MM.1S (cell line): ENCODE results near the gene CLIP4.

Experiments used
- DNase-seq: peaks from one replicate; pipeline ENCODE4 v3.0.0-alpha.2; 2015
- H2AFZ ChIP-seq: fragments of 300-600 bp; sonication (generic); 2 replicates; pipeline ENCODE4 v1.6.0; 2016; ENCODE audit warnings: antibody characterized with exemption, low read length
- H3F3A ChIP-seq: fragments of 300-600 bp; sonication (generic); 2 replicates; pipeline ENCODE4 v1.6.1; 2016; ENCODE audit warnings: mild to moderate bottlenecking, antibody characterized with exemption, low read length, moderate library complexity, mixed read lengths; ENCODE audit not compliant: insufficient read depth
- H3K27ac ChIP-seq: fragments of 300-600 bp; sonication (generic); 2 replicates; pipeline ENCODE4 v1.5.1; 2016; ENCODE audit warnings: mild to moderate bottlenecking, low read length
- H3K27me3 ChIP-seq: fragments of 300-600 bp; sonication (generic); replicated peaks from 2 replicates; pipeline ENCODE4 v1.6.0; 2016; ENCODE audit warnings: low read length; ENCODE audit not compliant: insufficient read depth
- H3K36me3 ChIP-seq: fragments of 300-600 bp; sonication (generic); replicated peaks from 2 replicates; pipeline ENCODE4 v1.6.1; 2016; ENCODE audit warnings: mild to moderate bottlenecking, low read length, mixed read lengths; ENCODE audit not compliant: insufficient read depth
- H3K4me1 ChIP-seq: fragments of 300-600 bp; sonication (generic); 2 replicates; pipeline ENCODE4 v1.6.1; 2016; ENCODE audit warnings: low read length, mixed read lengths
- H3K4me2 ChIP-seq: fragments of 300-600 bp; sonication (generic); 2 replicates; pipeline ENCODE4 v1.6.0; 2016; ENCODE audit warnings: low read depth, low read length
- H3K4me3 ChIP-seq: fragments of 300-600 bp; sonication (generic); 2 replicates; pipeline ENCODE4 v1.5.1; 2016; ENCODE audit warnings: low read length, mixed read lengths
- H3K79me2 ChIP-seq: fragments of 300-600 bp; sonication (generic); 2 replicates; pipeline ENCODE4 v1.6.1; 2016; ENCODE audit warnings: mixed run types, low read length, mixed read lengths
- H3K9ac ChIP-seq: fragments of 300-600 bp; sonication (generic); 2 replicates; pipeline ENCODE4 v1.6.1; 2016; ENCODE audit warnings: low read length, mixed read lengths
- H3K9me2 ChIP-seq: fragments of 300-600 bp; sonication (generic); replicated peaks from 2 replicates; pipeline ENCODE4 v1.6.1; 2016; ENCODE audit warnings: mild to moderate bottlenecking, low read length, mixed read lengths; ENCODE audit not compliant: insufficient read depth
- H3K9me3 ChIP-seq: fragments of 300-600 bp; sonication (generic); replicated peaks from 2 replicates; pipeline ENCODE4 v1.6.1; 2016; ENCODE audit warnings: mild to moderate bottlenecking, low read length, mixed read lengths; ENCODE audit not compliant: insufficient read depth
- H4K20me1 ChIP-seq: fragments of 300-600 bp; sonication (generic); 2 replicates; pipeline ENCODE4 v1.6.1; 2016; ENCODE audit warnings: mild to moderate bottlenecking, low read length, moderate library complexity, mixed read lengths; ENCODE audit not compliant: insufficient read depth
- EZH2 ChIP-seq: fragments of 300-600 bp; sonication (generic); optimal IDR thresholded peaks from 2 replicates; pipeline ENCODE3; 2017; ENCODE audit warnings: low read depth, mild to moderate bottlenecking, antibody characterized with exemption, low read length, mixed read lengths
- EZH2phosphoT487 ChIP-seq: fragments of 300-600 bp; sonication (generic); IDR thresholded peaks from 2 replicates; pipeline ENCODE4 v1.6.1; 2018; ENCODE audit warnings: antibody characterized with exemption, low read length
- TF ChIP-seq, protein P1 (sequence below): fragments of 300-600 bp; sonication (generic); IDR thresholded peaks from 2 replicates; pipeline ENCODE4 v1.5.1; 2016; ENCODE audit warnings: antibody characterized with exemption, low read length, mixed read lengths

CLIP4 gene

DNA sequence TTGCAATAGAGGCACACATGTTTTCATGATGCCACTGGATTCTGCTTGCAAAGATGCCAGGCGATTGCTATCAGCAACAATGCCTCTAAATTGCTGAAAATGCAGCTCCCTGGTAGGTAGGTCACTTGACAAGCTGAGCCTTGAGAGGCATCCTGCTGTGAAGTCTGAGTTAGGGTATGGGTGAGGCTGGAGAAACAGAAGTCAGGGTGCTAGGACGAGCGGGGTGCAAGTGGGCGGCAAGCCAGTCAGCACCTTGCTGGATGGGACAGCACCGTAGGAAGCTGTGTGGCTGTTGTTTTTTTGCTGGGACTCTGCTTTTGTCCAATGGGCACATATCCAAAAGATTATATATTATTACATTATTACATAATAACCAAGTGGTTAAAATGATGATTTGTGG lies 10.5 kb upstream of the CLIP4 start:
- H2AFZ ChIP-seq = no peak overlapping the region

DNA sequence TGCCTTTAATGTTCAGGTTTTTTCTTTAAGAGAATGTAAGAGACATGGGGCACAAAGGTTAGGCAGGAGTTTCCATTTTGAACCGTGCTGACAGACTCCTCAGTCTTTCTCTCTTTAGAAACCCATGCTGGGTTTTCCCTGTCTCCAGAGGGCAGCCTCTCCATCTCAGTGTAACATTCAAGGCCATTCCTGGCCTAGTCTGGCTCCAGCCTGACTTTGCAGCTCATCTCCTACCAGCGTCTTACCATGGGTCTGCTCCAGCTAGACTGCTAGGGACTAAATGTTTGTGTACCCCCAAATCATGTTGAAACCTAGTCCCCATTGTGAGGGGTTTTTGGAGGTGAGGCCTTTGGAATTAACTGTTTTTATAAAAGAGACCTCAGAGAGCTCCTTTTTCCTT lies 9.8 kb upstream of the CLIP4 start:
- H3K27ac ChIP-seq = no peak overlapping the region
- H3K36me3 ChIP-seq = no peaks in the 10 kb centered on the region
- no peaks in the 10 kb centered on the region for H4K20me1 ChIP-seq
- TF ChIP-seq, protein P1, sequence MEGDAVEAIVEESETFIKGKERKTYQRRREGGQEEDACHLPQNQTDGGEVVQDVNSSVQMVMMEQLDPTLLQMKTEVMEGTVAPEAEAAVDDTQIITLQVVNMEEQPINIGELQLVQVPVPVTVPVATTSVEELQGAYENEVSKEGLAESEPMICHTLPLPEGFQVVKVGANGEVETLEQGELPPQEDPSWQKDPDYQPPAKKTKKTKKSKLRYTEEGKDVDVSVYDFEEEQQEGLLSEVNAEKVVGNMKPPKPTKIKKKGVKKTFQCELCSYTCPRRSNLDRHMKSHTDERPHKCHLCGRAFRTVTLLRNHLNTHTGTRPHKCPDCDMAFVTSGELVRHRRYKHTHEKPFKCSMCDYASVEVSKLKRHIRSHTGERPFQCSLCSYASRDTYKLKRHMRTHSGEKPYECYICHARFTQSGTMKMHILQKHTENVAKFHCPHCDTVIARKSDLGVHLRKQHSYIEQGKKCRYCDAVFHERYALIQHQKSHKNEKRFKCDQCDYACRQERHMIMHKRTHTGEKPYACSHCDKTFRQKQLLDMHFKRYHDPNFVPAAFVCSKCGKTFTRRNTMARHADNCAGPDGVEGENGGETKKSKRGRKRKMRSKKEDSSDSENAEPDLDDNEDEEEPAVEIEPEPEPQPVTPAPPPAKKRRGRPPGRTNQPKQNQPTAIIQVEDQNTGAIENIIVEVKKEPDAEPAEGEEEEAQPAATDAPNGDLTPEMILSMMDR = no peak
- TF ChIP-seq EZH2phosphoT487 (no peak), EZH2 (no peak)
- H3K4me3 ChIP-seq = no peak overlapping the region
- H3K4me1 ChIP-seq = no peaks in the 10 kb centered on the region
- H3K9me3 ChIP-seq = no peaks in the 10 kb centered on the region
- H3K9me2 ChIP-seq = no peaks in the 10 kb centered on the region
- no peak overlapping the region for H3K9ac ChIP-seq
- no peaks in the 10 kb centered on the region for H3F3A ChIP-seq
- no peak overlapping the region for H3K4me2 ChIP-seq
- no peak for DNase-seq
- H2AFZ ChIP-seq = no peak overlapping the region
- H3K27me3 ChIP-seq = no peaks in the 10 kb centered on the region
- no peaks in the 10 kb centered on the region for H3K79me2 ChIP-seq

More for the DNA sequence above, 10.5 kb upstream of the CLIP4 start:
- Histone ChIP-seq H3K79me2 (no peaks in the 10 kb centered on the region), H3F3A (no peaks in the 10 kb centered on the region), H3K27me3 (no peaks in the 10 kb centered on the region), H3K9me3 (no peaks in the 10 kb centered on the region), H3K4me2 (no peak overlapping the region), H3K4me1 (no peaks in the 10 kb centered on the region), H4K20me1 (no peaks in the 10 kb centered on the region), H3K36me3 (no peaks in the 10 kb centered on the region), H3K9ac (no peak overlapping the region), H3K27ac (no peak overlapping the region), H3K9me2 (no peaks in the 10 kb centered on the region), H3K4me3 (no peak overlapping the region)
- DNase-seq = no peak
- TF ChIP-seq EZH2phosphoT487 = no peak
- TF ChIP-seq, protein P1 = no peak
- TF ChIP-seq EZH2 = no peak

DNA sequence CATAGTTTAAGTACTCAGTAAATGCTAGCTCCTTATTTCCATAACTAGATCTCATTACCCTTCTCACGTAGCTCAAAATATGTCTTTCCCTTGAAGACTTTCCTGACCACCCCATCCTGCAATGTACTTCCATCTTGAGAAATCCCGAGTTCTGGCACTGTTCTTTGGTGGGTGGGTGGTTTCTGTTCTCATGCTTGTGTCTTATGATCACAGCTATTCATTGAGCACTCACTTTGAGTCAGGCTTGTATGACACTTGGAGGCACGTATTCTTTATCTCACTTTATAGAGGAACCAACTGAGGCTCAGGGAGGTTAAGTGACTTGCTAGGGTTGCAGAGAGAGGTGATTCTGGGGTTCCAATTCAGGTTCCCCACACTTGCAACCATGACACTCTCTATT lies 9.0 kb upstream of the CLIP4 start:
- H3K9ac ChIP-seq = no peak overlapping the region
- no peaks in the 10 kb centered on the region for H3K36me3 ChIP-seq
- no peak overlapping the region for H2AFZ ChIP-seq
- no peak overlapping the region for H3K27ac ChIP-seq
- no peak for DNase-seq
- no peaks in the 10 kb centered on the region for H4K20me1 ChIP-seq
- H3K79me2 ChIP-seq = no peaks in the 10 kb centered on the region
- no peaks in the 10 kb centered on the region for H3K4me1 ChIP-seq
- H3K27me3 ChIP-seq = no peaks in the 10 kb centered on the region
- no peak overlapping the region for H3K4me2 ChIP-seq
- H3K9me3 ChIP-seq = no peaks in the 10 kb centered on the region
- H3K9me2 ChIP-seq = no peaks in the 10 kb centered on the region
- TF ChIP-seq EZH2 = no peak
- TF ChIP-seq, protein P1 = no peak
- TF ChIP-seq EZH2phosphoT487 = no peak
- H3K4me3 ChIP-seq = no peak overlapping the region
- no peaks in the 10 kb centered on the region for H3F3A ChIP-seq
